GM21390 (cell line): ENCODE results near the gene SZRD1.
A peak's percentile ranks its signal among the peaks of the same experiment; 100 is the strongest.

ENCODE experiments used
- ATAC-seq: cut with Tn5 transposase; IDR thresholded peaks from one replicate; pipeline ENCODE4 v1.9.1; 2021; ENCODE audit not compliant: unreplicated experiment

The SZRD1 gene

GRCh38 chr1:16393570-16394521 lies 26.8 kb downstream of the SZRD1 start:
- ATAC-seq, result no peak

- ATAC-seq, result no peak
Observed at GRCh38 chr1:16394977-16395376, 27.9 kb downstream of the SZRD1 start.

- ATAC-seq, result no peak
Observed at GRCh38 chr1:16396591-16396990, 29.5 kb downstream of the SZRD1 start.

GRCh38 chr1:16397120-16397519 lies 30.1 kb downstream of the SZRD1 start:
- ATAC-seq, result no peak

GRCh38 chr1:16398371-16398953 lies 31.4 kb downstream of the SZRD1 start:
- no peak for ATAC-seq

GRCh38 chr1:16402742-16403141 lies 35.7 kb downstream of the SZRD1 start:
- no peak for ATAC-seq

GRCh38 chr1:16405441-16405840 lies 38.4 kb downstream of the SZRD1 start:
- ATAC-seq, result no peak

GRCh38 chr1:16406868-16407267 lies 39.8 kb downstream of the SZRD1 start:
- ATAC-seq, result no peak

GRCh38 chr1:16409536-16410152 lies 42.6 kb downstream of the SZRD1 start:
- no peak for ATAC-seq

GRCh38 chr1:16410803-16411202 lies 43.8 kb downstream of the SZRD1 start:
- ATAC-seq, result no peak

- no peak for ATAC-seq
Observed at GRCh38 chr1:16413191-16413590, 46.1 kb downstream of the SZRD1 start.

- ATAC-seq, result no peak
Observed at GRCh38 chr1:16418823-16419425, 51.9 kb downstream of the SZRD1 start.

- ATAC-seq, result peak; percentile 95
Observed at GRCh38 chr1:16420424-16421118, 53.5 kb downstream of the SZRD1 start.

- no peak for ATAC-seq
Observed at GRCh38 chr1:16421201-16421600, 54.2 kb downstream of the SZRD1 start.

GRCh38 chr1:16422041-16422440 lies 55.0 kb downstream of the SZRD1 start:
- no peak for ATAC-seq

- ATAC-seq, result no peak
Observed at GRCh38 chr1:16425125-16426025, 58.3 kb downstream of the SZRD1 start.

GRCh38 chr1:16430606-16431005 lies 63.6 kb downstream of the SZRD1 start:
- no peak for ATAC-seq

GRCh38 chr1:16433030-16433429 lies 66.0 kb downstream of the SZRD1 start:
- no peak for ATAC-seq

- ATAC-seq, result no peak
Observed at GRCh38 chr1:16434007-16434406, 67.0 kb downstream of the SZRD1 start.

- no peak for ATAC-seq
Observed at GRCh38 chr1:16434501-16434900, 67.5 kb downstream of the SZRD1 start.
